Measurements from ENCODE around the gene RASL10A. TPM values are rescaled to one million over a fixed set of nuclear protein-coding genes. Genes with fewer than 3 reads are reported as not detected.

RASL10A gene
- total RNA-seq, 4 donors from 2014 or later = 0.85 to 9.0 (median 5.6) TPM; not detected in 1

GRCh38 chr22:29265929-29266328 lies 49.6 kb downstream of the RASL10A start:
- Histone ChIP-seq H3K27ac (peak overlapping the region in 1 of 4 donors; percentile 98), H3K36me3 (peaks cover 0 to 14% (median 0%) of the 10 kb centered on the region in 3 donors), H3K9me3 (no peaks in the 10 kb centered on the region), H3K4me3 (no peak overlapping the region), H3K27me3 (no peaks in the 10 kb centered on the region), H3K4me1 (peaks cover 0 to 31% (median 9%) of the 10 kb centered on the region in 4 donors)
- no peak for TF ChIP-seq CTCF (IDR thresholded peaks at IDR 0.05)
- TF ChIP-seq POLR2A (IDR thresholded peaks at IDR 0.05) = no peak
- DNase-seq = peak in 1 of 3 donors; percentile 9

- peak in 1 of 3 donors; percentile 10 for DNase-seq
- no peak overlapping the region for H3K4me3 ChIP-seq
- H3K4me1 ChIP-seq = peaks cover 0 to 26% (median 6%) of the 10 kb centered on the region in 4 donors
- no peaks in the 10 kb centered on the region for H3K9me3 ChIP-seq
- peaks cover 0 to 14% (median 0%) of the 10 kb centered on the region in 3 donors for H3K36me3 ChIP-seq
- TF ChIP-seq CTCF (IDR thresholded peaks at IDR 0.05) (no peak), POLR2A (IDR thresholded peaks at IDR 0.05) (no peak)
- H3K27me3 ChIP-seq = no peaks in the 10 kb centered on the region
- no peak overlapping the region for H3K27ac ChIP-seq
These were observed 50.2 kb downstream of the RASL10A start for GRCh38 chr22:29265305-29265704.

- H3K27ac ChIP-seq = no peak overlapping the region
- no peak for TF ChIP-seq POLR2A (IDR thresholded peaks at IDR 0.05)
- TF ChIP-seq CTCF (IDR thresholded peaks at IDR 0.05) = no peak
- DNase-seq = no peak
- H3K9me3 ChIP-seq = no peaks in the 10 kb centered on the region
- H3K36me3 ChIP-seq = peaks cover 0 to 19% (median 0%) of the 10 kb centered on the region in 3 donors
- H3K4me1 ChIP-seq = peaks cover 0 to 13% (median 4%) of the 10 kb centered on the region in 4 donors
- H3K4me3 ChIP-seq = no peak overlapping the region
- no peaks in the 10 kb centered on the region for H3K27me3 ChIP-seq
These were observed 51.7 kb downstream of the RASL10A start for GRCh38 chr22:29263791-29264276.

Small RNAs within 50 kb of the gene (small RNA-seq; reads per million reads assigned to genes)
- 0 reads per million in 2 donors for gene MIR3653

Other genes with a start within 250 kb of the RASL10A start
- 10 to 100 TPM in 3 of 4 donors, 1 to 10 TPM in 1; 8.2 to 32.2 (median 16.1) TPM for gene KREMEN1, start 242.7 kb downstream of the RASL10A start, total RNA-seq
- gene EMID1, start 109.8 kb downstream of the RASL10A start, total RNA-seq = 1 to 10 TPM; 1.9 to 7.1 (median 4.2) TPM
- gene RHBDD3, start 47.7 kb downstream of the RASL10A start, total RNA-seq = 10 to 100 TPM; 25.4 to 47.2 (median 36.2) TPM
- gene EWSR1, start 47.4 kb downstream of the RASL10A start, total RNA-seq = 100 to 1,000 TPM; 186 to 444 (median 276) TPM
- gene GAS2L1, start 9.0 kb downstream of the RASL10A start, total RNA-seq = 10 to 100 TPM; 20.6 to 63.1 (median 35.6) TPM
- 100 to 1,000 TPM; 109 to 135 (median 124) TPM for gene AP1B1, start 72.9 kb upstream of the RASL10A start, total RNA-seq
- not detected for gene RFPL1, start 122.9 kb upstream of the RASL10A start, total RNA-seq
- gene NEFH, start 164.5 kb upstream of the RASL10A start, total RNA-seq = under 1 TPM in 3 of 4 donors, not detected in 1; 0.54 to 0.83 (median 0.66) TPM
- 100 to 1,000 TPM in 1 of 4 donors, 10 to 100 TPM in 3; 33.3 to 191 (median 37.3) TPM for gene THOC5, start 238.1 kb upstream of the RASL10A start, total RNA-seq

Measured in Peyer's patch (tissue), 4 donors.